SK-N-SH treated with all-trans-retinoic acid at 6 μM for 48 hours (cell line): ENCODE results near the gene MAST3.

Experiments
- CREB5 ChIP-seq: fragments of 250-450 bp; sonication (Bioruptor Pico); IDR thresholded peaks from 2 replicates; pipeline ENCODE4 v1.5.1; 2020; ENCODE audit warnings: low read depth, mild to moderate bottlenecking, moderate library complexity
- ESRRG ChIP-seq: fragments of 250-450 bp; sonication (Bioruptor Pico); IDR thresholded peaks from 2 replicates; pipeline ENCODE4 v1.6.1; 2021; ENCODE audit warnings: mild to moderate bottlenecking
- RARB ChIP-seq: fragments of 250-450 bp; sonication (Bioruptor Pico); IDR thresholded peaks from 2 replicates; pipeline ENCODE4 v1.8.0; 2021; ENCODE audit warnings: mild to moderate bottlenecking, moderate library complexity
- ZNF565 ChIP-seq: fragments of 450-650 bp; formaldehyde crosslinking; conservative IDR thresholded peaks from 2 replicates; pipeline ENCODE4 v1.5.0; 2020; ENCODE audit warnings: low read depth, mild to moderate bottlenecking, moderate library complexity
- ZNF70 ChIP-seq: fragments of 450-650 bp; formaldehyde crosslinking; IDR thresholded peaks from 2 replicates; pipeline ENCODE4 v1.5.0; 2020; ENCODE audit warnings: mild to moderate bottlenecking, moderate library complexity

DNA sequence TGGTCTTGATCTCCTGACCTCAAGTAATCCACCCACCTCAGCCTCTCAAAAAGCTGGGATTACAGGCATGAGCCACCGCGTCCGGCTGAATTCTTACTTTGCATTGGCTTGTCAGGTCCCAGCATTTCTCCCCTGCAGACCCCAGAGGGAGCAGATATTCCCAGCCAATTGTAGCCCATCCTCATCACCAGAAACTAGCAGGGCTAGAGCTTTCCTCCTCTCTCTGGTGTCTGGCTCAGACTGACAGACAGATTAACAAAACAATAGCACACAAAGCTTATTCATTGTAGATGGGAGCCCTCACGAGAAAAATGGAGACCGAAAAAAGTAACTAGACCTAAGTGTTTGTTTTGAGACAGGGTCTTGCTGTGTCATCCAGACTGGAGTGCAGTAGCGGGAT is 88.0 kb downstream of the MAST3 start:
- no peak for TF ChIP-seq ZNF70 (CRISPR knock-in tag)
- no peak for TF ChIP-seq ESRRG (CRISPR knock-in tag)
- no peak for TF ChIP-seq CREB5 (CRISPR knock-in tag)
- no peak for TF ChIP-seq ZNF565 (CRISPR knock-in tag)
- TF ChIP-seq RARB (CRISPR knock-in tag), result no peak
